ENCODE measurements around the gene BRWD1. TPM values are rescaled to one million over a fixed set of nuclear protein-coding genes. Genes with fewer than 3 reads are reported as not detected.

The BRWD1 gene
- total and polyA plus RNA-seq, 2 experiments from 2014 or later = 35.2 to 75.5 TPM

DNA sequence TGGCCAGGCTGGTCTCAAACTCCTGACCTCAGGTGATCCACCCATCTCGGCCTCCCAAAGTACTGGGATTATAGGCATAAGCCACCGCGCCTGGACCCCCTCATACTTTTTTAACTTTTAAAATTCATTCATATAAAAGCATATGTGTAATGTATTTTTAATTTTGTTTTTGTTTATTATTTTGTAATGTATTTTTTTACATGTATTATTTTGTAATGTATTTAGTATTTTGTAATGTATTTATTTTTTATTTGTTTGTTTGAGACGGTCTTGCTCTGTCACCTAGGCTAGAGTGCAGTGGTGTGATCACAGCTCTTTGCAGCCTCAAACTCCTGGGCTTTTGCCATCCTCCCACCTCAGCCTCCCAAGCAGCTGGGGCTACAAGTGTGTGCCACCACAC, 12.0 kb upstream of the BRWD1 start:
- H3K4me3 Mint-ChIP-seq = no peak overlapping the region
- Histone ChIP-seq H3K9me2 (ENCODE audit: insufficient read depth) (no peaks in the 10 kb centered on the region), H2AFZ (no peak overlapping the region), H3K27ac (ENCODE audit: low read depth) (no peak overlapping the region), H3F3A (replicated peaks; ENCODE audit: low read depth) (no peaks in the 10 kb centered on the region), H4K20me1 (replicated peaks; ENCODE audit: insufficient read depth) (no peaks in the 10 kb centered on the region; the same call in 1 of the 2 replicates), H3K4me2 (no peak overlapping the region), H3K36me3 (ENCODE audit: insufficient read depth) (no peaks in the 10 kb centered on the region), H3K79me2 (replicated peaks; ENCODE audit: insufficient read depth) (no peaks in the 10 kb centered on the region), H3K4me3 (no peak overlapping the region), H3K4me1 (ENCODE audit: insufficient read depth) (no peaks in the 10 kb centered on the region), H3K27me3 (ENCODE audit: insufficient read depth) (no peaks in the 10 kb centered on the region)
- ATAC-seq = no peak
- peaks cover 5% of the 10 kb centered on the region; the same call in 1 of the 3 replicates for H3K36me3 Mint-ChIP-seq (ENCODE audit: low read depth)
- H3K27ac Mint-ChIP-seq = no peak overlapping the region
- TF ChIP-seq CREB1 (CRISPR knock-in tag; IDR thresholded peaks at IDR 0.05; ENCODE audit: low read depth) (no peak), STAT1 (IDR thresholded peaks at IDR 0.05; ENCODE audit: unreplicated experiment) (no peak), POLR2AphosphoS5 (IDR thresholded peaks at IDR 0.05; ENCODE audit: low read depth) (no peak), NANOG (IDR thresholded peaks at IDR 0.05; ENCODE audit: borderline replicate concordance) (no peak), EZH2 (IDR thresholded peaks at IDR 0.05; ENCODE audit: low read depth, unreplicated experiment) (no peak), JUNB (IDR thresholded peaks at IDR 0.05; ENCODE audit: unreplicated experiment) (no peak), ZNF114 (CRISPR knock-in tag; IDR thresholded peaks at IDR 0.05) (no peak), ZNF331 (CRISPR knock-in tag; IDR thresholded peaks at IDR 0.05; ENCODE audit: low read depth) (no peak), EZH2phosphoT487 (IDR thresholded peaks at IDR 0.05; ENCODE audit: unreplicated experiment) (no peak)
- TF ChIP-seq, protein P1, sequence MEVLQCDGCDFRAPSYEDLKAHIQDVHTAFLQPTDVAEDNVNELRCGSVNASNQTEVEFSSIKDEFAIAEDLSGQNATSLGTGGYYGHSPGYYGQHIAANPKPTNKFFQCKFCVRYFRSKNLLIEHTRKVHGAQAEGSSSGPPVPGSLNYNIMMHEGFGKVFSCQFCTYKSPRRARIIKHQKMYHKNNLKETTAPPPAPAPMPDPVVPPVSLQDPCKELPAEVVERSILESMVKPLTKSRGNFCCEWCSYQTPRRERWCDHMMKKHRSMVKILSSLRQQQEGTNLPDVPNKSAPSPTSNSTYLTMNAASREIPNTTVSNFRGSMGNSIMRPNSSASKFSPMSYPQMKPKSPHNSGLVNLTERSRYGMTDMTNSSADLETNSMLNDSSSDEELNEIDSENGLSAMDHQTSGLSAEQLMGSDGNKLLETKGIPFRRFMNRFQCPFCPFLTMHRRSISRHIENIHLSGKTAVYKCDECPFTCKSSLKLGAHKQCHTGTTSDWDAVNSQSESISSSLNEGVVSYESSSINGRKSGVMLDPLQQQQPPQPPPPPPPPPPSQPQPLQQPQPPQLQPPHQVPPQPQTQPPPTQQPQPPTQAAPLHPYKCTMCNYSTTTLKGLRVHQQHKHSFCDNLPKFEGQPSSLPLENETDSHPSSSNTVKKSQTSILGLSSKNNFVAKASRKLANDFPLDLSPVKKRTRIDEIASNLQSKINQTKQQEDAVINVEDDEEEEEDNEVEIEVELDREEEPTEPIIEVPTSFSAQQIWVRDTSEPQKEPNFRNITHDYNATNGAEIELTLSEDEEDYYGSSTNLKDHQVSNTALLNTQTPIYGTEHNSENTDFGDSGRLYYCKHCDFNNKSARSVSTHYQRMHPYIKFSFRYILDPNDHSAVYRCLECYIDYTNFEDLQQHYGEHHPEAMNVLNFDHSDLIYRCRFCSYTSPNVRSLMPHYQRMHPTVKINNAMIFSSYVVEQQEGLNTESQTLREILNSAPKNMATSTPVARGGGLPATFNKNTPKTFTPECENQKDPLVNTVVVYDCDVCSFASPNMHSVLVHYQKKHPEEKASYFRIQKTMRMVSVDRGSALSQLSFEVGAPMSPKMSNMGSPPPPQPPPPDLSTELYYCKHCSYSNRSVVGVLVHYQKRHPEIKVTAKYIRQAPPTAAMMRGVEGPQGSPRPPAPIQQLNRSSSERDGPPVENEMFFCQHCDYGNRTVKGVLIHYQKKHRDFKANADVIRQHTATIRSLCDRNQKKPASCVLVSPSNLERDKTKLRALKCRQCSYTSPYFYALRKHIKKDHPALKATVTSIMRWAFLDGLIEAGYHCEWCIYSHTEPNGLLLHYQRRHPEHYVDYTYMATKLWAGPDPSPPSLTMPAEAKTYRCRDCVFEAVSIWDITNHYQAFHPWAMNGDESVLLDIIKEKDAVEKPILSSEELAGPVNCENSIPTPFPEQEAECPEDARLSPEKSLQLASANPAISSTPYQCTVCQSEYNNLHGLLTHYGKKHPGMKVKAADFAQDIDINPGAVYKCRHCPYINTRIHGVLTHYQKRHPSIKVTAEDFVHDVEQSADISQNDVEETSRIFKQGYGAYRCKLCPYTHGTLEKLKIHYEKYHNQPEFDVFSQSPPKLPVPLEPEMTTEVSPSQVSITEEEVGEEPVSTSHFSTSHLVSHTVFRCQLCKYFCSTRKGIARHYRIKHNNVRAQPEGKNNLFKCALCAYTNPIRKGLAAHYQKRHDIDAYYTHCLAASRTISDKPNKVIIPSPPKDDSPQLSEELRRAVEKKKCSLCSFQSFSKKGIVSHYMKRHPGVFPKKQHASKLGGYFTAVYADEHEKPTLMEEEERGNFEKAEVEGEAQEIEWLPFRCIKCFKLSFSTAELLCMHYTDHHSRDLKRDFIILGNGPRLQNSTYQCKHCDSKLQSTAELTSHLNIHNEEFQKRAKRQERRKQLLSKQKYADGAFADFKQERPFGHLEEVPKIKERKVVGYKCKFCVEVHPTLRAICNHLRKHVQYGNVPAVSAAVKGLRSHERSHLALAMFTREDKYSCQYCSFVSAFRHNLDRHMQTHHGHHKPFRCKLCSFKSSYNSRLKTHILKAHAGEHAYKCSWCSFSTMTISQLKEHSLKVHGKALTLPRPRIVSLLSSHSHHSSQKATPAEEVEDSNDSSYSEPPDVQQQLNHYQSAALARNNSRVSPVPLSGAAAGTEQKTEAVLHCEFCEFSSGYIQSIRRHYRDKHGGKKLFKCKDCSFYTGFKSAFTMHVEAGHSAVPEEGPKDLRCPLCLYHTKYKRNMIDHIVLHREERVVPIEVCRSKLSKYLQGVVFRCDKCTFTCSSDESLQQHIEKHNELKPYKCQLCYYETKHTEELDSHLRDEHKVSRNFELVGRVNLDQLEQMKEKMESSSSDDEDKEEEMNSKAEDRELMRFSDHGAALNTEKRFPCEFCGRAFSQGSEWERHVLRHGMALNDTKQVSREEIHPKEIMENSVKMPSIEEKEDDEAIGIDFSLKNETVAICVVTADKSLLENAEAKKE (CRISPR knock-in tag; IDR thresholded peaks at IDR 0.05) = no peak
- TF ChIP-seq, protein P2, sequence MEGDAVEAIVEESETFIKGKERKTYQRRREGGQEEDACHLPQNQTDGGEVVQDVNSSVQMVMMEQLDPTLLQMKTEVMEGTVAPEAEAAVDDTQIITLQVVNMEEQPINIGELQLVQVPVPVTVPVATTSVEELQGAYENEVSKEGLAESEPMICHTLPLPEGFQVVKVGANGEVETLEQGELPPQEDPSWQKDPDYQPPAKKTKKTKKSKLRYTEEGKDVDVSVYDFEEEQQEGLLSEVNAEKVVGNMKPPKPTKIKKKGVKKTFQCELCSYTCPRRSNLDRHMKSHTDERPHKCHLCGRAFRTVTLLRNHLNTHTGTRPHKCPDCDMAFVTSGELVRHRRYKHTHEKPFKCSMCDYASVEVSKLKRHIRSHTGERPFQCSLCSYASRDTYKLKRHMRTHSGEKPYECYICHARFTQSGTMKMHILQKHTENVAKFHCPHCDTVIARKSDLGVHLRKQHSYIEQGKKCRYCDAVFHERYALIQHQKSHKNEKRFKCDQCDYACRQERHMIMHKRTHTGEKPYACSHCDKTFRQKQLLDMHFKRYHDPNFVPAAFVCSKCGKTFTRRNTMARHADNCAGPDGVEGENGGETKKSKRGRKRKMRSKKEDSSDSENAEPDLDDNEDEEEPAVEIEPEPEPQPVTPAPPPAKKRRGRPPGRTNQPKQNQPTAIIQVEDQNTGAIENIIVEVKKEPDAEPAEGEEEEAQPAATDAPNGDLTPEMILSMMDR (conservative IDR thresholded peaks at IDR 0.05; ENCODE audit: low read depth in 2 of 2) = no peak
- TF ChIP-seq, protein P3, sequence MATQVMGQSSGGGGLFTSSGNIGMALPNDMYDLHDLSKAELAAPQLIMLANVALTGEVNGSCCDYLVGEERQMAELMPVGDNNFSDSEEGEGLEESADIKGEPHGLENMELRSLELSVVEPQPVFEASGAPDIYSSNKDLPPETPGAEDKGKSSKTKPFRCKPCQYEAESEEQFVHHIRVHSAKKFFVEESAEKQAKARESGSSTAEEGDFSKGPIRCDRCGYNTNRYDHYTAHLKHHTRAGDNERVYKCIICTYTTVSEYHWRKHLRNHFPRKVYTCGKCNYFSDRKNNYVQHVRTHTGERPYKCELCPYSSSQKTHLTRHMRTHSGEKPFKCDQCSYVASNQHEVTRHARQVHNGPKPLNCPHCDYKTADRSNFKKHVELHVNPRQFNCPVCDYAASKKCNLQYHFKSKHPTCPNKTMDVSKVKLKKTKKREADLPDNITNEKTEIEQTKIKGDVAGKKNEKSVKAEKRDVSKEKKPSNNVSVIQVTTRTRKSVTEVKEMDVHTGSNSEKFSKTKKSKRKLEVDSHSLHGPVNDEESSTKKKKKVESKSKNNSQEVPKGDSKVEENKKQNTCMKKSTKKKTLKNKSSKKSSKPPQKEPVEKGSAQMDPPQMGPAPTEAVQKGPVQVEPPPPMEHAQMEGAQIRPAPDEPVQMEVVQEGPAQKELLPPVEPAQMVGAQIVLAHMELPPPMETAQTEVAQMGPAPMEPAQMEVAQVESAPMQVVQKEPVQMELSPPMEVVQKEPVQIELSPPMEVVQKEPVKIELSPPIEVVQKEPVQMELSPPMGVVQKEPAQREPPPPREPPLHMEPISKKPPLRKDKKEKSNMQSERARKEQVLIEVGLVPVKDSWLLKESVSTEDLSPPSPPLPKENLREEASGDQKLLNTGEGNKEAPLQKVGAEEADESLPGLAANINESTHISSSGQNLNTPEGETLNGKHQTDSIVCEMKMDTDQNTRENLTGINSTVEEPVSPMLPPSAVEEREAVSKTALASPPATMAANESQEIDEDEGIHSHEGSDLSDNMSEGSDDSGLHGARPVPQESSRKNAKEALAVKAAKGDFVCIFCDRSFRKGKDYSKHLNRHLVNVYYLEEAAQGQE (IDR thresholded peaks at IDR 0.05; ENCODE audit: unreplicated experiment) = no peak
- TF ChIP-seq, protein P4, sequence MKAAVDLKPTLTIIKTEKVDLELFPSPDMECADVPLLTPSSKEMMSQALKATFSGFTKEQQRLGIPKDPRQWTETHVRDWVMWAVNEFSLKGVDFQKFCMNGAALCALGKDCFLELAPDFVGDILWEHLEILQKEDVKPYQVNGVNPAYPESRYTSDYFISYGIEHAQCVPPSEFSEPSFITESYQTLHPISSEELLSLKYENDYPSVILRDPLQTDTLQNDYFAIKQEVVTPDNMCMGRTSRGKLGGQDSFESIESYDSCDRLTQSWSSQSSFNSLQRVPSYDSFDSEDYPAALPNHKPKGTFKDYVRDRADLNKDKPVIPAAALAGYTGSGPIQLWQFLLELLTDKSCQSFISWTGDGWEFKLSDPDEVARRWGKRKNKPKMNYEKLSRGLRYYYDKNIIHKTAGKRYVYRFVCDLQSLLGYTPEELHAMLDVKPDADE (IDR thresholded peaks at IDR 0.05) = no peak
- peaks cover 7% of the 10 kb centered on the region for H3K27me3 Mint-ChIP-seq (ENCODE audit: insufficient read depth, low read depth, poor library complexity)
- H3K9me3 Mint-ChIP-seq = peaks cover 2% of the 10 kb centered on the region; the same call in 1 of the 3 replicates
- peaks cover 6% of the 10 kb centered on the region; the same call in 2 of the 3 replicates for H3K4me1 Mint-ChIP-seq
- no peak for DNase-seq (ENCODE audit: low spot score)

Data from GM23338 (cell line).